HG02798 (cell line): ENCODE data around the gene ZNF471.

ENCODE experiments used
- ATAC-seq: cut with Tn5 transposase; IDR thresholded peaks from one replicate; pipeline ENCODE4 v1.9.1; 2021; ENCODE audit warnings: mild to moderate bottlenecking; ENCODE audit not compliant: unreplicated experiment, poor library complexity

The ZNF471 gene

DNA sequence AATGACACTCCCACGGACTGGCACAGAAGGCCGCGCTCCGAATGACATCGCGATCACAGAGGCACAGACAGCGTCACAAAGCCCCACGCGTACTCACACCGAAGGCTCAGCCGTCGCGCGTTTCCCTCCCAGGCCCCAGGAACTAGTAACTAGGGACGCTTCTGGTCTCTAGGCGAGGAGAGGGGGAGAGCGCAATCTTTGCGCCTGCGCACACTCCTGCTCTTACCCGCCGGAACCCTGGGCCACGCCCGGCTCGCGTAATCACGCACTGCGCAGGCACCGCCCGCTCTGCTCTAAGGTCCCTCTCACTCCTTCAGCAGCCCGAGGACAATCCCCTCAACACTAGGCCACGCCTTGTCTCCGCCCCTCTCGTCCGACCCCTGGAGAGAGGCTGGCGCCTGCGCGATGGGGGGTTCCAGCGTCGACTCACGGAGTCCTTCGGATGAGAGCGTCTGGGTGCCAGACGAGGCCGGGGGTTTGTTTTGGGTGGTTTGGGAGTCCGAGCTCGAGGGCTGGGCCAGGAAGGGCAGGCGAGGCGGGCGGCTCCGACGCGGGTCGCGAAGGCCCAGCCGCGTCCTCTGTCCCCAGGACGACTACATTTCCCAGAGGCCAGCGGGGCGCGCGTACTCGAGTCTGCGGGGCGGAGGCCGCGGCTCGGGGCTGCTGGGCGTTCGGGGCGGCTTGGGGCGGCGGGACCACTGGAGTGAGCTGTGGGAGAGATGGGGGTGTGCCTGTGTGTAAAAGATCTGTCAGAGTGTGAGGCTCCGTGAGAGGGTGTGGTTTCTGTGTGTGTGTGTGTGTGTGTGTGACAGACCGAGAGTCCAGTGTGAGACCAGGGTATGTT, at the start of gene ZNF471:
Gene ZNF471, plus strand, starts transcription at position 410 of the 844 bp plus-strand sequence. CDS start 3,717 bp downstream, outside the sequence.
- no peak for ATAC-seq

DNA sequence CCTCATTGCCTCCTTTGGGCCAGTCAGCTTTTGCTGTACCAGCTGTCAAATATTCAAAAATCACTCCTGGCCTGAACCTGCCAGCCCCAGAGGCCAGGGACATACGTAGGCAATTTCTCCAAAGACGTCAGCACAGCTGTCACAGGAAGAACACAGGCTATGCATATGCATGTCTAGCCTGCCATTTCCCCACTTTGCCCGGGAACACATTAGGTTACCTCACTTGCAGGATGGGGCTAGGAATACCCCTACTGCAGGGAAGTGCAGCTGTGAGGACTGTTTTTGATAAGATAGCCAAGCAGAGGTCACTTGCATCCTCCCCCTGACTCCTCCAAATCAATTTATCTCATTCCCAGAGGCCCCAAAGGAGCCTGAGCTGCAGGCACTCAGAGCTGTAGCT, 33.3 kb upstream of the ZNF471 start:
- ATAC-seq, result no peak

DNA sequence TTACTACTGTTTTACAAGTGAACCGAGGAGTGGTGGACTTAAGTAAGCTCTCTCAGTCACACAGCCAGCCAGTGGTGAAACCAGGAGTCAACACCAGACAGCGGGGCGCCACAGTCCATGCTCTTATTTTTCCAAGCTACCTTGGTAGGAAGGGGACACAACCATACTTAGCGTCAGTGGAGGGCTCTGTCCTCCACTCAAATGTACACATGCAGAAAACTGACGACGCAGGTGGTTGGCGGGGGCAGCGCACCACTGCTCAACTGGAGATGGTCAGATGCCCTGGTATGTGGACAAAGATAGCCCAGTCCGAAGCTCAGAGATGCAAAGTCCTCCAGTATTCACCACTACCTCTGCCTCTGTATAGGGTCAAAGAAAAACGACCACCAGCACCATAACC, 31.6 kb upstream of the ZNF471 start:
- no peak for ATAC-seq

DNA sequence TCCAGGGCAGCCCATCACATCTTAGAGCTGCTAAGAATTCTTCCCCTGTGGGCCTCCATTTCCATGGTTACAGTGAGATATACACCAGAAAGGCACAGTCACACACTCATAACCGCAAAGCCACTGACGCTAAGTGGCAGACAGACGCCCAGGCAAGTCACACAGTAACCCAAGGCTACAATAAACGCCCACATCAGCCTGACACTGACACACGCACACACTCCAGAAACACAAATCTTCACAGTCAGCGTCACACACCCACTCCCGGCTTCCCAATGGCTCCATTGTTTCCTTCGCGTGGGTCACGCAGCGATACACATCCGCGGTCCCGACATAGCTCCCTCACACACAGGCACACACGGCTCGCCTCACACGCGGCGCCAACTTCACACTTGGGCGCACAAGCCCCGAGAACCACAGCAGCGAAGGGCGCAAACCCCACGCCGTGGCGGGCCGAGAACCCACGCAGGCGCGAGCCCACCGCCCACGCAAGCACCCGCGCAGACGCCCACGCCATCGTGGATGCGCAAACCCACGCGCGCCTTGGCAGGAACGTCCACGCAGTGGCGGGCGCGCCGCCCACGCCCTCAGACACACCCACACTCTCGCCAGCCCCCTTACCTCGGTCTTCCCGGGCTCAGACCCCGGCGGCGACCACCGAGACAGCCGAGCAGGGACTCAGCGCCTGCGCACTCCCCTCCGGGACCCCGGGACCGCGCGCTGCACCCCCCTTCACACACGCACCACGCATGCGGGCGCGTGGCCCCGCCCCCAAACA, 30.8 kb upstream of the ZNF471 start, which contains the start of gene ZNF667:
Gene ZNF667, minus strand, starts transcription at position 695 of the 778 bp plus-strand sequence. CDS start 14,975 bp downstream, outside the sequence.
- ATAC-seq, result no peak

DNA sequence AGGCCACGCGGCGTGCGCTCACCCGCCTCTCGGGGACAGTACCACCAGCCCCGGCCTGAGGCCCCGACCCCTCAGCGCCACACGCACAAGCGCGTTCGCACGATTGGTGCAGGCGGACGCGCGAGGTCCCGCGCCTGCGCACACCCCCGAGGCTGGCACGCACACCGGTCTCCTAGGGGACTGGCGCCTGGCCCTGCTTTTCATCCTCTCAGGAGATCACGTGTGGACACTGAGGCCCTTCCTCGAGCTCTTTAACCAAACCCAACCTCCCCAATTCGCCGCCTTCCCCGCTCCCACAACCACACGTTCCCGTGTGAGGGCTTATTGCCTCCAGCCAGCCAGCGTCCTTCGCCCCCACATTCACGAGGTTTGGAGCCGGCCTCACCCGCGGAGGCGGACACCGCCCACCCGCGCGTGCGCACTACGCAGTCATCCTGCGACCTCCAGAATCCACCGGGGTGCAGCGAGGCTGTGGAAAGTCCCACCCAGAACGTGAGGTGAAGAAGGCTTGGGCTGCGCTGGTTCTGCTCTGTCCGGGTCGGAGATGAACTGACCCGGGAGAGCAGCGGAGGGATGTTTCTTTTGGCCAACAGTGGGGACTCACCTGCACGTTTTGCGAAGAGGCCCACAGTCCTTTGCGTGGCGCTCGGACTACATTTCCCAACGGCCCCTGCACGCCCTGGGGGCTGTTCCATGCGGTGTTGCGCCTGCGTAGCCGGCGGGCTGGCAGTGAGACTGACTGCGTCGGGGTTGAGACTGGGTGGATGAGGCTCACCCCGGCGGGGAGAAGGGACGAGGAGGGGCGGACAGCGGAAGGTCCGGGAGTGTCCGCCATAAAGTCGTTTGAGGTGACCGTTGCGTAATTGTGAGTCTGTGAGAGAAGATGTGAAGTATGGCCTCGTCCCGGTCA, 30.0 kb upstream of the ZNF471 start:
- ATAC-seq, result no peak

DNA sequence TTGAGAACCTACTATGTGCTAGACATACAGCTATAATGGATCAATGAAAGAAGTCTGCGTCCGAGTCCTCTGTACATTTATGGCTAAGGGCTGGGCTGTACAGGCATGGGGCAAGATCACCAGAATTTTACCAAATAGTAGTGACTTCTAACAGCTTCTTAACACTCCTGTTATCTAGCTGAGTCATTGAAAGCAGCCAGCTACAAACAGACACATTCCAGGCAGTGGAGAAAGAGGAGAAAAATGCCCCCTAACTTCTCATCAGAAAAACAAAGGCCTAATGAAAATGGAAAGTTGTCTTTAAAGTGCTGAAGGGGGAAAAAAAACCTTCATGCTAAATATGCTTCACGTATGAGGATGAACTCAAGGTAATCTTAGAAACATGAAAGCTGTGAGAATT, 16.3 kb upstream of the ZNF471 start:
- no peak for ATAC-seq

DNA sequence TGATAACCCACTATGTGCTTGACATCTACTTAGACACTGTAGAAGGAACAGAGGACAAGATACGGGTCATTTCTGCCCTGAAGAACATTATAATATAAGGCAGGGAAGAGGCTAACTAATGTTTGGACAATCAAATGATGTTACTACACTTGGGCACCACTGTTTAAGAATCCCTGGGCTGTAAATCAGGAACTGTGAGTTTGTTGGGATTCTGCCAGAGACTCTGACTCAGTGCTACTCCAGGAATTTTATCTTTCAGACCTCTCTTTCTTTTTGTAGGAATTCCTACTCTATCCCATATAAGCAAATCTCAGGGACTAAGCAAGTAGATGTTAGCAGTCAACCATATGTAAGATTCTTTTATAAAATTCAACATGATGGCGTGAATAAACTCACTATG, 3.1 kb upstream of the ZNF471 start:
- no peak for ATAC-seq

DNA sequence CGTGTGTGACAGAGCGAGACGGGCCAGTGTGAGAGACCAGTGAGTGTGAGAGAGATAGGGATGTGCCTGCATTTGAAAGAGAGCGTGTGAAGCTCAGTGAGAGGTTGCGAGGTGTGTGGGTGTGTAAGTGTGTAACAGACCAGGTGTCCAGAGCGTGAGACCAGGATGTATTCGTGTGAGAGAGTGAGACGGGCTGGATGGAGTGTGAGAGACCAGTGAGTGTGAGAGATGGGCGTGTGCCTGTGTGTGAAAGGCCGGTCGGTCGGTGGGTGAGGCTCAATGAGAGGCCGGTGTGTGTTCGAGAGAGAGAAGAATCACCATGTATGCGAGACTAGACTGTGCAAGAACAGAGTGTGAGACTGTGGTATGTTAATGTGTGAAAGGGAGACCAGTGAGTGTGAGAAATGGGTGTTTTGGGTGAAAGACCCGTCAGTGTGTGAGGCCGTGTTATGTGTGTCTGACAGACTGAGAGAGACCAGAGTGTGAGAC, 679 bp downstream of the ZNF471 start:
- ATAC-seq, result no peak

DNA sequence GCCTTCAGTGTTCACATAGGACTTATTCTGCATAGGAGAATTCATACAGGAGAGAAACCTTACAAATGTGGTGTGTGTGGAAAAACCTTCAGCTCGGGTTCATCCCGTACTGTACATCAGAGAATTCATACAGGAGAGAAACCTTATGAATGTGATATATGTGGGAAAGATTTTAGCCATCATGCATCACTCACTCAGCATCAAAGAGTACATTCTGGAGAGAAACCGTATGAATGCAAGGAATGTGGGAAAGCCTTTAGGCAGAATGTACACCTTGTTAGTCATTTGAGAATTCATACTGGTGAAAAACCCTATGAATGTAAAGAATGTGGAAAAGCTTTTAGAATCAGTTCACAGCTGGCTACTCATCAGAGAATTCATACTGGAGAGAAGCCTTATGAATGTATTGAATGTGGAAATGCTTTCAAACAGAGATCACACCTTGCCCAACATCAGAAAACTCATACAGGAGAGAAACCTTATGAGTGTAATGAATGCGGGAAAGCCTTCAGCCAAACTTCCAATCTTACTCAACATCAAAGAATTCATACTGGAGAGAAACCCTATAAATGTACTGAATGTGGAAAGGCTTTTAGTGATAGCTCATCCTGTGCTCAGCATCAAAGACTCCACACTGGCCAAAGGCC, 17.7 kb downstream of the ZNF471 start:
- ATAC-seq, result no peak

DNA sequence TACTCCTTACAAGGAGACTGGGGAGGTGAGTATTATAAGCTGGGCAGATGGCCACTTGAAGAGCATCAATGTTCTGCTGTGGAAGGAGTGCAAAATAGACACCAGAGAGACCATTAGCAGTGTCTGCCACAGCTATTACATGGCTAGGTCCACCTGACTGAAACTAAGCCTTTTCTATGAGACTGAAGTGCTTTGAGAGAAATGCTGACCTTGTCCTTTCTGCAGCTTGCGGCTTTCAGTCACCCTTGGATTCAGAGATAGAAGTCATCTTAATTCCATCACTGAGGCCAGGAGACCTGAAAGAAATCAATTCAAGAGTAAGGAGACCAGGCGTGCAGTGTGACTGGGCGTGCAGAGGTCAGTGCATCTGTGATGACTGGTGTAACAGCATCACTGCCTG, 29.8 kb downstream of the ZNF471 start:
- no peak for ATAC-seq

DNA sequence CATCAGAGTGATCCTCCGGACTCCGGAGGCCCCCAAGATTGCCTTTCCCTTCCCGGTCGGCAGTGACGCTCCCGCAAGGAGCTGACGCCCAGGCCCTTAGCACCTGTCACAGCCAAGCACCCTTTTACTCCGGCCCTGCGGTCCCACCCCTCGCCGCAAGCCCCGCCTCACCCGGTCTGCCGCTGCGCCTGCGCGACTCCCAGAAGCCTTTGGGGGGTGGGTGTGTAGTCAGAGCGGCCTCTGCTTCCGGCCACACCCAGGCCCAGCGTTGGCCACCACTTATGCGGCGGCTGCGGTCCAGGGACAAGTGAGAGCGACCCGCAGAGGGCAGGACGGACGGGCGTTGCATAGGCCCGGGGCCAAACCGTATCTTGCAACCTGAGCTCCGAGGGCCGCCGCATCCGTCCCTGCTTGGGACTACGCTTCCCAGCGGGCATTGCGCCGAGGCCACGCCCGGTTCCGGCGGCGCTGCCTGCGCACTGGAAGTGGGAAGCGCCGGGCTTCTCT, 30.7 kb downstream of the ZNF471 start:
- peak; percentile 88 for ATAC-seq

DNA sequence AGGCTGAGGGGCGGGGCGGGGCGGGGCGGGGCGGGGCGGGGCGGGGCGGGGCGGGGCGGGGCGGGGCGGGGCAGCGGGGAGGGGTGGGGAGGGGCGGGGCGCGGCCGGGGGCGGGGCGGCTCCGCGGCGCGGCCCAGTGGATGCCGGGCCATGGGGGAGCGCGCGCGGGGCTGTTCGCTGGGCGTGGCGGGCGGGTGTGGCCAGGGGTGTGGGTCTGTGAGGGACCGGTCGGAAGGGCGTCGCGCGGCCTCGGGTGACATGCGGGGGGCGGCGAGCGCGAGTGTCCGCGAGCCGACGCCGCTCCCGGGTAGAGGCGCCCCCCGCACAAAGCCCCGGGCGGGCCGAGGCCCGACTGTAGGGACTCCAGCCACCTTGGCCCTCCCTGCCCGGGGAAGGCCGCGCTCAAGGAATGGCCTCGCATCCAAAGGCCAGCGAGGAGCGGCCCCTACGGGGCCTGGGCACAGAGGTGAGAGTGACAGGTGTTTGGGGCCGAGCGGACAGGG, 31.2 kb downstream of the ZNF471 start, which contains the start of gene ZFP28:
Gene ZFP28, plus strand, starts transcription at position 188 of the 503 bp plus-strand sequence. Its CDS starts 71 bp downstream, at position 259.
- peak; percentile 63 for ATAC-seq

DNA sequence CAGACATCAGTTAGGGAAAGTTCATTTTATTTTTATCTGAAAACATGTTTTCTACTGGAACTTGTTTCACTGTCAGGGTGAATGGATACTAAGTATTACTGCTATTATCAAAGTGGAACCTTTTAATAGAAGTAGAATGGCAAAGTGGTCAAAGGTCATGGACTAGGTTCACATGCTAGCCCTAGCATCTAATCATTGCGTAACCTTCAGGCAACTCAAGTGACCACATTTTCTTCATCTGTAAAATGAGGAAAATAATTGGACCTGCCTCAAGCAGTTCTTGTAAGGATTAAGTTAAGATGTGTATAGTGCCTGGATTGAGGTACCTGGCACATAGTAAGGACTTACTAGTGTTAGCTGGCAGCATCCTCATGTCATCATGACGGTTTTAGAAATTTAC, 36.1 kb downstream of the ZNF471 start:
- ATAC-seq, result no peak

DNA sequence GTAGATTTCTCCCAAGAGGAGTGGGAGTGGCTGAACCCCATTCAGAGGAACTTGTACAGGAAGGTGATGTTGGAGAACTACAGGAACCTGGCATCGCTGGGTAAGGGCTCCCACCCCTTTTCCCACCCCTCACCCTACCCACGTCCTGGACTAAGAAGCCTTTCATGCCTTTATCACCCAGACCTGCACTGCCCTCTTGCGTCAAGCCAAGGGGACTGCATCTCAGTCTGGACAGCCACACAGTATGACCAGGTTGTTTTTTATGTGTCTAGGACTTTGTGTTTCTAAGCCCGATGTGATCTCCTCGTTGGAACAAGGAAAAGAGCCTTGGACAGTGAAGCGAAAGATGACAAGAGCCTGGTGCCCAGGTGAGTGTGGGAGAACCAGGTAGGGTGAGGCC, 39.9 kb downstream of the ZNF471 start:
- ATAC-seq, result no peak

DNA sequence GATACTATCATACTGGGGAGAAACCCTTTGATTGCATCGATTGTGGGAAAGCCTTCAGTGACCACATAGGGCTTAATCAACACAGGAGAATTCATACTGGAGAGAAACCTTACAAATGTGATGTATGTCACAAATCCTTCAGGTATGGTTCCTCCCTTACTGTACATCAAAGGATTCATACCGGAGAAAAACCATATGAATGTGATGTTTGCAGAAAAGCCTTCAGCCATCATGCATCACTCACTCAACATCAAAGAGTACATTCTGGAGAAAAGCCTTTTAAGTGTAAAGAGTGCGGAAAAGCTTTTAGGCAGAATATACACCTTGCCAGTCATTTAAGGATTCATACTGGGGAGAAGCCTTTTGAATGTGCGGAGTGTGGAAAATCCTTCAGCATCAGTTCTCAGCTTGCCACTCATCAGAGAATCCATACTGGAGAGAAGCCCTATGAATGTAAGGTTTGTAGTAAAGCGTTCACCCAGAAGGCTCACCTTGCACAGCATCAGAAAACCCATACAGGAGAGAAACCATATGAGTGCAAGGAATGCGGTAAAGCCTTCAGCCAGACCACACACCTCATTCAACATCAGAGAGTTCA, 46.7 kb downstream of the ZNF471 start:
- no peak for ATAC-seq

DNA sequence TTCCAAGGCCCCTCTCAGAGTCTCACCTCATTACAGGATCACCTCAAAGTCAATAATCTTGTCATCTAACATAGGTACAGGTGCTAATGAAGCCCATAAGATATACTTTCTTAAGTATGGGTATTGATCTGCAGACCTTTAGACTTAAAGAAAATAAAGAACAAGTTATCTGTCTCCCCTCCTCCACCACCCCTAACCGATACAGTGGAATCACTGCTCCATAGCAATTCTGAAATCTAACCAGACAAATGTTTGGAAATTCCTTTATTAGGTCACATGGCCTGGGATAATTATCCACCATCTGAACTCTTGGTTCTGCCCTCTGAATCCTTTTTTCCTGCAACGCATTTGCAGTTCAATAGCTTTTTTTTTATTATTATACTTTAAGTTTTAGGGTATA, 55.1 kb downstream of the ZNF471 start:
- ATAC-seq, result no peak

DNA sequence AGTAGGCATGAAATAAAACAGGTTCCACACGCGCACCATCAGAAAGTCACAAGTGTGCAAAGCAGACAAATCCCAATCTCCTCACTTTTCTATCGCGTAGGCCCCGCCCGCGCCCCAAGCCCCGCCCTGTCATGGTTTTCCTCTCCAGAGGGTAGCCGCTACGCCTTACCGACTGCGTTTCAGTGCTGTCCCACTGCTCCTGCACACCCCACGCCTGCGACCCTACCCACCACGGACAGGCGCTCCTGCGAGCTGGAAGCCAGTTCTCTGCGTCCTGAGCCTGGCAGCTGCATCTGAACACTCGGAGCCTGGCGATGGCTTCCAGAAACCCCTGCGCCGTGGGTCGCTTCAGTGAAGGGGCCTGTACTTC, 59.2 kb downstream of the ZNF471 start:
- ATAC-seq, result peak; percentile 36

DNA sequence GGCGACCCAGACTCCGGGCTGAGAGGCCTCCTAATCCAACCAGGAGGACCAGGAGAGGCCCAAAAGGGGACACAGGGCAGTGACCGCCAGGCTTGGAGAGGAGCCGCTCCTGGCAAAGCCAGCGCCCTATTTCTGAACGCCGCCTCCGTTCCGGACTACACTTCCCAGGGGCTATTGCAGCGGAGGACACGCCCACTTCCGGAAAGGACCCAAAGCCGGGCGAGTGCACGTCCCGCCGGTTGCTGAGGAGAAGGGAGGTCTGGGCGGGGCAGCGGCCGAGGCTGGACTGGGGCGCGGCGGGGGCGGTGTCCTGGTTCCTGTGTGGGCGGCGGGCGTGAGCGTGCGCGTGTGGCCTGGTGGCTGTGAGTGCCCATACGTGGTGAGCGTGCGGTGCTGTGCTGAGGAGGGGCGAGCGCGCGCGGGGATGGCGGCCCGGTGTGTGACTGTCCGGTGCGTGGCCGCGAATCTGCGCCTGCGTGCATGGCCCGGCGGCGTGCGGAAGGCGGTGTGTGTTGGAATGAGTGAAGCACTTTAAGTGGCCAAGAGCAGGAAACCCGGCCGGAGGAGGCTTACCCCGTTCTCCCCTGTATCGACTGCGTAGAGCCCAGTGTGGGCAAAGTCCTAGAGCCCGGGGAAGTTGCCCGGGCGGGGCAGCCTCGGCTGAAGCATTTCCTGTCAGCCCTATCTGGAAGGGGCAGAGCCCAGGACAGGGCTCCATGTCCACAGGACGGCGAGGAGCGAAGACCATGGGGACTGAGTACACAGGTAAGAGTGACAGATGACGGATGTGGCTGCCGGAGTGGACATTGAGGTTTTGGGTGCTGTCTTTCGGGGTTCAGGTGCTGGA, 59.8 kb downstream of the ZNF471 start, which contains the start of gene ZNF470:
Gene ZNF470, plus strand, starts transcription at position 195 of the 847 bp plus-strand sequence. CDS start 2,844 bp downstream, outside the sequence.
- ATAC-seq, result peak; percentile 98
